Astrocyte (in vitro differentiated cells and primary cell): ENCODE measurements around the gene ZNF341. TPM values are rescaled to one million over a fixed set of nuclear protein-coding genes. Genes with fewer than 3 reads are reported as not detected.

Source experiments
- DNase-seq: peaks from one replicate; pipeline ENCODE4 v3.0.0-alpha.2; 2010; ENCODE audit warnings: low read depth
- FAIRE-seq: peaks from 2 replicates; lab custom pipeline; 2011; peaks lifted over from hg19 to GRCh38; lab: Jason Lieb, UNC
- H2AFZ ChIP-seq: 2 replicates; pipeline ENCODE4 v1.6.0; 2012; ENCODE audit warnings: low read depth, low read length, inconsistent platforms
- H3K27ac ChIP-seq: 2 replicates; pipeline ENCODE4 v1.5.1; 2011; ENCODE audit warnings: low read depth, low read length, inconsistent platforms
- H3K27me3 ChIP-seq: 2 replicates; pipeline ENCODE4 v1.6.0; 2011; ENCODE audit warnings: low read length, inconsistent platforms; ENCODE audit not compliant: insufficient read depth
- H3K36me3 ChIP-seq: 2 replicates; pipeline ENCODE4 v1.5.1; 2011; ENCODE audit warnings: low read length, inconsistent platforms; ENCODE audit not compliant: insufficient read depth
- H3K4me1 ChIP-seq: 2 replicates; pipeline ENCODE4 v1.5.1; 2011; ENCODE audit warnings: low read length, inconsistent platforms; ENCODE audit not compliant: insufficient read depth
- H3K4me2 ChIP-seq: 2 replicates; pipeline ENCODE4 v1.6.0; 2012; ENCODE audit warnings: low read length, inconsistent platforms
- H3K4me3 ChIP-seq: 2 replicates; pipeline ENCODE4 v1.5.1; 2011; ENCODE audit warnings: low read depth, mild to moderate bottlenecking, low read length, inconsistent platforms; ENCODE audit not compliant: insufficient read depth
- H3K79me2 ChIP-seq: 2 replicates; pipeline ENCODE4 v1.6.0; 2012; ENCODE audit warnings: mild to moderate bottlenecking, low read length, inconsistent platforms; ENCODE audit not compliant: insufficient read depth
- H3K9ac ChIP-seq: 2 replicates; pipeline ENCODE4 v1.6.0; 2012; ENCODE audit warnings: mild to moderate bottlenecking, low read length, inconsistent platforms
- H3K9me3 ChIP-seq: 2 replicates; pipeline ENCODE4 v1.5.1; 2012; ENCODE audit warnings: low read depth, mild to moderate bottlenecking, low read length, inconsistent platforms; ENCODE audit not compliant: insufficient read depth
- H4K20me1 ChIP-seq: 2 replicates; pipeline ENCODE4 v1.6.0; 2012; ENCODE audit warnings: low read length, inconsistent platforms; ENCODE audit not compliant: insufficient read depth
- H3K27ac Mint-ChIP-seq: one replicate; pipeline ENCODE4 v1.8.0; 2021; ENCODE audit warnings: mild to moderate bottlenecking, mixed read lengths; ENCODE audit not compliant: unreplicated experiment
- H3K27me3 Mint-ChIP-seq: one replicate; pipeline ENCODE4 v1.8.0; 2021; ENCODE audit warnings: low read depth, mixed read lengths; ENCODE audit not compliant: unreplicated experiment
- H3K36me3 Mint-ChIP-seq: one replicate; pipeline ENCODE4 v1.8.0; 2021; ENCODE audit warnings: low read depth, mixed read lengths; ENCODE audit not compliant: unreplicated experiment
- H3K4me1 Mint-ChIP-seq: one replicate; pipeline ENCODE4 v1.8.0; 2021; ENCODE audit warnings: low read depth, mixed read lengths; ENCODE audit not compliant: unreplicated experiment
- H3K4me3 Mint-ChIP-seq: one replicate; pipeline ENCODE4 v1.8.0; 2021; ENCODE audit warnings: mild to moderate bottlenecking, moderate library complexity, mixed read lengths; ENCODE audit not compliant: unreplicated experiment
- H3K9me3 Mint-ChIP-seq: one replicate; pipeline ENCODE4 v1.8.0; 2021; ENCODE audit warnings: mild to moderate bottlenecking, mixed read lengths; ENCODE audit not compliant: unreplicated experiment
- EZH2 ChIP-seq: IDR thresholded peaks from 2 replicates; pipeline ENCODE4 v1.6.1; 2012; ENCODE audit warnings: mild to moderate bottlenecking, low read length, inconsistent platforms; ENCODE audit not compliant: insufficient read depth
- total RNA-seq: library from RNA; stranded (reverse); gene quantifications from 2 replicates; pipeline ENCODE4 v1.2.1, GENCODE V29; 2021
- TF ChIP-seq, protein P1 (sequence below): IDR thresholded peaks from 2 replicates; pipeline ENCODE4 v1.5.1; 2011; ENCODE audit warnings: low read depth, mild to moderate bottlenecking, inconsistent platforms, low read length, moderate library complexity; ENCODE audit not compliant: insufficient read depth

ZNF341 gene
- total RNA-seq, 1 donor from 2014 or later, result 2.0 TPM

- no peak for FAIRE-seq
These were observed 13.1 kb downstream of the ZNF341 start for GRCh38 chr20:33744773-33745385.

DNA sequence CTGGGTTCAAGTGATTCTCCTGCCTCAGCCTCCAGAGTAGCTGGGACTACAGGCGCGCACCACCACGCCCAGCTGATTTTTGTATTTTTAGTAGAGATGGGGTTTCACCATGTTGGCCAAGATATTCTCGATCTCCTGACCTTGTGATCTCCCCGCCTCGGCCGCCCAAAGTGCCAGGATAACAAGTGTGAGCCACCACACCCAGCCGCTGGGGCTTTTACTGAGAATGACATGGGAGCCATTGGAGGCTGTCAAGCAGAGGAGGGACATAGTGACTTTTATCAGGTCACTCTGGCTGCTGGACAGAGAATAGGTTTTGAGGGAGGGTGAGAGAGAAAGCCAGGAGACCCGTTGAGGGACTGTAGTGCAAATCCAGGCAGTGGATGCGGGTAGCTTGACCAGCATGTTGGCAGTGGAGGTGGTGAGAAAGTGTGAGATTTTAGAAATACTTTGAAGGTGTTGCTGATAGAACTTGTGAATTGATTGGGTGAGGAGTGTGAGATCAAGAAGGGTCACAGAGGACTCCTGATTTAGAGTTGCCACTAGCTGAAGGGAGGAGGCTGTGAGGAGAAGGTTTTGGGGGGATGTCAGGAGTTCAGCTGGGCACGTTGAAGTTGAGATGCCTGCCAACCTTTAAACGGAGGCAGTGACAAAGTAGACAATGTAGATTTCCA lies 14.7 kb downstream of the ZNF341 start:
- no peaks in the 10 kb centered on the region for H3K27me3 Mint-ChIP-seq
- no peaks in the 10 kb centered on the region for H3K4me1 ChIP-seq
- H3K79me2 ChIP-seq, result no peaks in the 10 kb centered on the region
- no peak overlapping the region for H3K4me2 ChIP-seq
- H3K27ac ChIP-seq, result no peak overlapping the region
- no peak for DNase-seq
- no peak overlapping the region for H2AFZ ChIP-seq
- no peaks in the 10 kb centered on the region for H3K27me3 ChIP-seq
- H3K9me3 ChIP-seq, result no peaks in the 10 kb centered on the region
- no peak overlapping the region for H3K27ac Mint-ChIP-seq
- H3K4me1 Mint-ChIP-seq, result no peaks in the 10 kb centered on the region
- H3K9ac ChIP-seq, result no peak overlapping the region
- TF ChIP-seq, protein P1, sequence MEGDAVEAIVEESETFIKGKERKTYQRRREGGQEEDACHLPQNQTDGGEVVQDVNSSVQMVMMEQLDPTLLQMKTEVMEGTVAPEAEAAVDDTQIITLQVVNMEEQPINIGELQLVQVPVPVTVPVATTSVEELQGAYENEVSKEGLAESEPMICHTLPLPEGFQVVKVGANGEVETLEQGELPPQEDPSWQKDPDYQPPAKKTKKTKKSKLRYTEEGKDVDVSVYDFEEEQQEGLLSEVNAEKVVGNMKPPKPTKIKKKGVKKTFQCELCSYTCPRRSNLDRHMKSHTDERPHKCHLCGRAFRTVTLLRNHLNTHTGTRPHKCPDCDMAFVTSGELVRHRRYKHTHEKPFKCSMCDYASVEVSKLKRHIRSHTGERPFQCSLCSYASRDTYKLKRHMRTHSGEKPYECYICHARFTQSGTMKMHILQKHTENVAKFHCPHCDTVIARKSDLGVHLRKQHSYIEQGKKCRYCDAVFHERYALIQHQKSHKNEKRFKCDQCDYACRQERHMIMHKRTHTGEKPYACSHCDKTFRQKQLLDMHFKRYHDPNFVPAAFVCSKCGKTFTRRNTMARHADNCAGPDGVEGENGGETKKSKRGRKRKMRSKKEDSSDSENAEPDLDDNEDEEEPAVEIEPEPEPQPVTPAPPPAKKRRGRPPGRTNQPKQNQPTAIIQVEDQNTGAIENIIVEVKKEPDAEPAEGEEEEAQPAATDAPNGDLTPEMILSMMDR, result no peak
- no peak for TF ChIP-seq EZH2
- no peaks in the 10 kb centered on the region for H3K36me3 ChIP-seq
- H3K36me3 Mint-ChIP-seq, result peaks cover 15% of the 10 kb centered on the region
- H3K4me3 Mint-ChIP-seq, result no peak overlapping the region
- H3K4me3 ChIP-seq, result no peak overlapping the region
- H4K20me1 ChIP-seq, result no peaks in the 10 kb centered on the region
- no peak for FAIRE-seq
- peaks cover 2% of the 10 kb centered on the region for H3K9me3 Mint-ChIP-seq

More at GRCh38 chr20:33744773-33745385, 13.1 kb downstream of the ZNF341 start:
- H2AFZ ChIP-seq, result no peak overlapping the region
- H3K4me3 Mint-ChIP-seq, result no peak overlapping the region
- H3K9me3 Mint-ChIP-seq, result peaks cover 2% of the 10 kb centered on the region
- peaks cover 3% of the 10 kb centered on the region for H3K4me1 Mint-ChIP-seq
- H3K9ac ChIP-seq, result no peak overlapping the region
- no peaks in the 10 kb centered on the region for H3K27me3 Mint-ChIP-seq
- H3K79me2 ChIP-seq, result no peaks in the 10 kb centered on the region
- H3K36me3 Mint-ChIP-seq, result peaks cover 15% of the 10 kb centered on the region
- H3K27ac ChIP-seq, result no peak overlapping the region
- no peak overlapping the region for H3K4me2 ChIP-seq
- H3K4me1 ChIP-seq, result no peaks in the 10 kb centered on the region
- DNase-seq, result no peak
- H3K27ac Mint-ChIP-seq, result no peak overlapping the region
- no peaks in the 10 kb centered on the region for H3K27me3 ChIP-seq
- H3K9me3 ChIP-seq, result no peaks in the 10 kb centered on the region
- no peak overlapping the region for H3K4me3 ChIP-seq
- no peaks in the 10 kb centered on the region for H4K20me1 ChIP-seq
- H3K36me3 ChIP-seq, result no peaks in the 10 kb centered on the region
- TF ChIP-seq EZH2, result no peak
- TF ChIP-seq, protein P1, result no peak

DNA sequence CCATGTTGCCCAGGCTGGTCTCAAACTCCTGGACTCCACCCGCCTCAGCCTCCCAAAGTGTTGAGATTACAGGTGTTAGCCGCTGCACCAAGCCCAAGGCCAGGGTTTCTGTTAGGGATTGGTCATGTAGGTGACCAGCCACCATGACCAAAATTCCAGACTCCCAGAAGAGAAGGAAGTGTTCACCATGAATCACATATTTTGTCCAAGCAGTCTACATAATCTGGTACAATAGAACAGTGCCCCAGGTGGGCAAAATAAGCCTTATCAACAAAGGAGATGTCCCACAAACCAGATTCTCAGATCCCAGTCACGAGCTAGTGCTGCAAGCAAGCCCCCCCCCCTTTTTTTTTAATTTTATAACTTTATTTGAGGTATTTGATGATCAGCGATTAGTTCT lies 20.0 kb downstream of the ZNF341 start:
- no peaks in the 10 kb centered on the region for H3K79me2 ChIP-seq
- H3K4me2 ChIP-seq, result no peak overlapping the region
- H4K20me1 ChIP-seq, result no peaks in the 10 kb centered on the region
- H3K36me3 ChIP-seq, result no peaks in the 10 kb centered on the region
- no peak for TF ChIP-seq EZH2
- TF ChIP-seq, protein P1, result no peak
- H3K9ac ChIP-seq, result no peak overlapping the region
- Mint-ChIP-seq H3K27me3 (no peaks in the 10 kb centered on the region), H3K4me3 (no peak overlapping the region), H3K4me1 (peaks cover 2% of the 10 kb centered on the region), H3K9me3 (peaks cover 8% of the 10 kb centered on the region), H3K36me3 (peaks cover 16% of the 10 kb centered on the region), H3K27ac (no peak overlapping the region)
- no peaks in the 10 kb centered on the region for H3K9me3 ChIP-seq
- DNase-seq (no peak), FAIRE-seq (no peak)
- H3K27me3 ChIP-seq, result no peaks in the 10 kb centered on the region
- no peaks in the 10 kb centered on the region for H3K4me1 ChIP-seq
- H2AFZ ChIP-seq, result no peak overlapping the region
- H3K4me3 ChIP-seq, result no peak overlapping the region
- no peak overlapping the region for H3K27ac ChIP-seq
